Measurements from ENCODE around the gene ZMIZ1.

ZMIZ1 gene

DNA sequence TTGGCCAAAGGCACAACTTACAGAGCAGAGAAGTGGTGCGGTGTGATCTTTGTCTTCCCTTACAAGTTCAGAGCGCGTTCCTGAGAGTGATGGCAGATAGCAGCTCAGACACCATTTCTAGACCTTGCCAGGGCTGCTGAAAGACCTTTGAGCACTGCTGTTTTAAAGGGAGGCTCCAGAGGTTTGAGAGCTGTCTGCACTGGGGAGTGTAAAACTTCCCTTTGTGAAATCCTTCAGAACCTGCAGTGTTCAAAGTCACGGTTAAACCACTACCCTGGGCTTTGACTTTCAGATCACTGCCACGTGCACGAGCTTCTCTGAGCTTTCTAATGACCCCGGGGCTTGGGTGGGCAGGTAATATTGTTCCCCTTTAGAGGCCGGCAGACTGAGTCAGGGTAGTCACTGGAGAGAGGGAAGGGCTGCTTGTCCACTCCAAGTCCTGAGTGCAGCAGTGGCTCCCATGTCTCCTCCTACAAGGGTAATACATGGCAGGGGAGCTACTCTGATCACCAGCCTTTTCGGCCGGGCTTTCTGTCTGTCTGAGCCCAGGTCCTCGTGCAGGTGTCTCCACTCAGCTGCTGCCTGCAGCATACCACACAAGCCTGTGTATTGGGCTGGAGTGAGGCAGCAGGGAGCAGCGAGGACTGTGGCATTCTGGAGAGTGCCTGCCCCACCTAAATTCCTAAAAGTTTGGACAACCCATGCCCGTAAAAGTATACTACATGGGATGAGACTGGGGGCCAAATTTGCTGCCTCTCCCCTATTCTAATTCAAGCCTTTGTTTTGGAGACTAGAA lies 63.3 kb downstream of the ZMIZ1 start:
- peak overlapping the region; percentile 54 for H3K4me2 ChIP-seq (ENCODE audit: low read depth, low read length, poor library complexity, severe bottlenecking)
- peaks cover 16% of the 10 kb centered on the region; the same call in 1 of the 2 replicates for H3F3A ChIP-seq (ENCODE audit: low read depth)
- peaks cover 96% of the 10 kb centered on the region for H3K79me2 ChIP-seq (ENCODE audit: insufficient read depth, low read length)
- peaks cover 98% of the 10 kb centered on the region for H3K4me1 ChIP-seq (ENCODE audit: insufficient read depth, low read length, poor library complexity, severe bottlenecking)
- TF ChIP-seq, protein P1, sequence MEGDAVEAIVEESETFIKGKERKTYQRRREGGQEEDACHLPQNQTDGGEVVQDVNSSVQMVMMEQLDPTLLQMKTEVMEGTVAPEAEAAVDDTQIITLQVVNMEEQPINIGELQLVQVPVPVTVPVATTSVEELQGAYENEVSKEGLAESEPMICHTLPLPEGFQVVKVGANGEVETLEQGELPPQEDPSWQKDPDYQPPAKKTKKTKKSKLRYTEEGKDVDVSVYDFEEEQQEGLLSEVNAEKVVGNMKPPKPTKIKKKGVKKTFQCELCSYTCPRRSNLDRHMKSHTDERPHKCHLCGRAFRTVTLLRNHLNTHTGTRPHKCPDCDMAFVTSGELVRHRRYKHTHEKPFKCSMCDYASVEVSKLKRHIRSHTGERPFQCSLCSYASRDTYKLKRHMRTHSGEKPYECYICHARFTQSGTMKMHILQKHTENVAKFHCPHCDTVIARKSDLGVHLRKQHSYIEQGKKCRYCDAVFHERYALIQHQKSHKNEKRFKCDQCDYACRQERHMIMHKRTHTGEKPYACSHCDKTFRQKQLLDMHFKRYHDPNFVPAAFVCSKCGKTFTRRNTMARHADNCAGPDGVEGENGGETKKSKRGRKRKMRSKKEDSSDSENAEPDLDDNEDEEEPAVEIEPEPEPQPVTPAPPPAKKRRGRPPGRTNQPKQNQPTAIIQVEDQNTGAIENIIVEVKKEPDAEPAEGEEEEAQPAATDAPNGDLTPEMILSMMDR (conservative IDR thresholded peaks at IDR 0.05; ENCODE audit: low read length) = no peak
- no peak for TF ChIP-seq EZH2phosphoT487 (IDR thresholded peaks at IDR 0.05; ENCODE audit: borderline replicate concordance)
- H3K9me3 ChIP-seq (ENCODE audit: insufficient read depth, low read depth, low read length) = no peaks in the 10 kb centered on the region
- H3K9me2 ChIP-seq (replicated peaks; ENCODE audit: low read depth, low read length) = no peaks in the 10 kb centered on the region
- H2AFZ ChIP-seq (ENCODE audit: low read length) = no peak overlapping the region
- no peak overlapping the region for H3K4me3 ChIP-seq (ENCODE audit: low read length, poor library complexity, severe bottlenecking)
- no peaks in the 10 kb centered on the region for H3K27me3 ChIP-seq (ENCODE audit: insufficient read depth, low read length, poor library complexity, severe bottlenecking)
- H3K36me3 ChIP-seq (ENCODE audit: insufficient read depth, low read length) = peaks cover 16% of the 10 kb centered on the region; the same call in 1 of the 2 replicates
- peak overlapping the region; percentile 82 for H3K9ac ChIP-seq (ENCODE audit: low read depth, low read length, poor library complexity, severe bottlenecking)
- no peaks in the 10 kb centered on the region for H4K20me1 ChIP-seq (ENCODE audit: insufficient read depth, low read length, poor library complexity, severe bottlenecking)

DNA sequence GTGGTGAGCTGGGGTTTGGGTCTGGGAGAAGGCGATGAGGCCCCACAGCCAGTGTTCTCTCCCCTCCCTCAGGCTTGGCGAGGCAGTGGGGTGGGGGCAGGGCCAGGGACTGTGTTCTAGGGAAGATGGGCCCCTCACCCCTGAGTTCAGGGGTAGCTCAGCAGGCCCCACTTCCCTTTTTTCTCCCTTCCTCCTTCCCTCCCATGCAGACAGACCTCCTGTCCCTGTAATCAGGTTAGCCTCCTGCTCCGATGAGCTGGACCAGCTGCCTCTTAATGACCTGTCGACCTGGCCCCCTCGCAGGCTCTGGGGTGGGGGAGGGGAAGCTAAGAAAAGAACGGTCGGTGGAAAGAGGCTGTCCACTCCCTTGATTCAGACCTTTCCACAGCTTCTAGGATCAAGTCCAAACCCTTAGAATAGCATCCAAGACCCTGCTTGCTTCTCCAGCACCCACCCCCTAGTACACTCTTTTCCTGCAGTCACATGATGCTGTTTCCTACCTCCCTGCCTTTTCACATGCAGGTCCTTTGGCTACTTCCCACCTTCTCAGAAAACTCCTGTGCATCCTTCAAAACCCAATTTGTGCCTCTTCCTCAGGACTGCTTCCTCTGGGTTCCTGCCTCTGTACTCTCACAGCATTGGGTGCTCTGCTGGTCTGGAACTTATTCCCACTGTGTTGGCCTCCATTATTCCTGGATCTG lies 64.1 kb downstream of the ZMIZ1 start:
- Histone ChIP-seq H2AFZ (ENCODE audit: low read length) (no peak overlapping the region), H3K79me2 (ENCODE audit: insufficient read depth, low read length) (peaks cover 92% of the 10 kb centered on the region), H3K4me2 (ENCODE audit: low read depth, low read length, poor library complexity, severe bottlenecking) (peak overlapping the region; percentile 54), H3K27me3 (ENCODE audit: insufficient read depth, low read length, poor library complexity, severe bottlenecking) (no peaks in the 10 kb centered on the region), H3K4me1 (ENCODE audit: insufficient read depth, low read length, poor library complexity, severe bottlenecking) (peaks cover 95% of the 10 kb centered on the region), H3K9me3 (ENCODE audit: insufficient read depth, low read depth, low read length) (no peaks in the 10 kb centered on the region), H3K9me2 (replicated peaks; ENCODE audit: low read depth, low read length) (no peaks in the 10 kb centered on the region), H3F3A (ENCODE audit: low read depth) (peaks cover 18% of the 10 kb centered on the region; the same call in 1 of the 2 replicates), H4K20me1 (ENCODE audit: insufficient read depth, low read length, poor library complexity, severe bottlenecking) (no peaks in the 10 kb centered on the region), H3K36me3 (ENCODE audit: insufficient read depth, low read length) (peaks cover 16% of the 10 kb centered on the region; the same call in 1 of the 2 replicates), H3K4me3 (ENCODE audit: low read length, poor library complexity, severe bottlenecking) (peak overlapping the region; percentile 11), H3K9ac (ENCODE audit: low read depth, low read length, poor library complexity, severe bottlenecking) (peak overlapping the region; percentile 82)
- no peak for TF ChIP-seq EZH2phosphoT487 (IDR thresholded peaks at IDR 0.05; ENCODE audit: borderline replicate concordance)
- TF ChIP-seq, protein P1 (conservative IDR thresholded peaks at IDR 0.05; ENCODE audit: low read length) = no peak

DNA sequence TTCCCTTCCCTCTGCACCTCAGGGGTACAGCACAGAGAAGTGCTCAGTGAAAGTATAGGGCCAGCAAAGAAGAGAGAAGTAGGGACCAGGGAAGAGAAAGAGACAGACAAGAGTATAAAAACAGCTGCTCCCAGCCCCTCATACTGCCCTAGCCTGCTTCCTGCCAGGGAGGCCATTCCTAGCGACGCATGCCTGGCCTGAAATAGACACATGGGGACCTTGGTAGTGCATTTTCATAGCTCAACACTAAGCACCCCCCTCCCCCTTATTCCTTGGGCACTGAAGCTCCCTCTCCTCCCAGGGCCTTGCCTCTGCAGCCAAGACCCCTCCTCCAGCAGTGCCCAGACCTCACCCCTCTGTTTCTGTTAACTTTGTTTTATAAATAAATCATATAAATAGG lies 64.7 kb downstream of the ZMIZ1 start:
- Histone ChIP-seq H3K9me3 (ENCODE audit: insufficient read depth, low read depth, low read length) (no peaks in the 10 kb centered on the region), H3K9ac (ENCODE audit: low read depth, low read length, poor library complexity, severe bottlenecking) (peak overlapping the region; percentile 82), H3K27me3 (ENCODE audit: insufficient read depth, low read length, poor library complexity, severe bottlenecking) (no peaks in the 10 kb centered on the region), H2AFZ (ENCODE audit: low read length) (no peak overlapping the region), H3F3A (ENCODE audit: low read depth) (peaks cover 18% of the 10 kb centered on the region; the same call in 1 of the 2 replicates), H3K36me3 (ENCODE audit: insufficient read depth, low read length) (peaks cover 16% of the 10 kb centered on the region; the same call in 1 of the 2 replicates), H3K4me2 (ENCODE audit: low read depth, low read length, poor library complexity, severe bottlenecking) (peak overlapping the region; percentile 54), H4K20me1 (ENCODE audit: insufficient read depth, low read length, poor library complexity, severe bottlenecking) (no peaks in the 10 kb centered on the region), H3K9me2 (replicated peaks; ENCODE audit: low read depth, low read length) (no peaks in the 10 kb centered on the region), H3K4me1 (ENCODE audit: insufficient read depth, low read length, poor library complexity, severe bottlenecking) (peaks cover 94% of the 10 kb centered on the region), H3K79me2 (ENCODE audit: insufficient read depth, low read length) (peaks cover 91% of the 10 kb centered on the region), H3K4me3 (ENCODE audit: low read length, poor library complexity, severe bottlenecking) (peak overlapping the region; percentile 11)
- TF ChIP-seq, protein P1 (conservative IDR thresholded peaks at IDR 0.05; ENCODE audit: low read length) = no peak
- no peak for TF ChIP-seq EZH2phosphoT487 (IDR thresholded peaks at IDR 0.05; ENCODE audit: borderline replicate concordance)

Measured in Loucy (cell line).